ENCODE measurements around the gene MYH14. TPM values are rescaled to one million over a fixed set of nuclear protein-coding genes. Genes with fewer than 3 reads are reported as not detected.
A peak's percentile ranks its signal among the peaks of the same experiment; 100 is the strongest.

Gene MYH14
- total and polyA plus RNA-seq, 9 of the 15 experiments (the other 6 are each of a cell fraction or from before 2014, with no cell fraction given): 0.04 to 0.86 (median 0.19) TPM; not detected in 2

DNA sequence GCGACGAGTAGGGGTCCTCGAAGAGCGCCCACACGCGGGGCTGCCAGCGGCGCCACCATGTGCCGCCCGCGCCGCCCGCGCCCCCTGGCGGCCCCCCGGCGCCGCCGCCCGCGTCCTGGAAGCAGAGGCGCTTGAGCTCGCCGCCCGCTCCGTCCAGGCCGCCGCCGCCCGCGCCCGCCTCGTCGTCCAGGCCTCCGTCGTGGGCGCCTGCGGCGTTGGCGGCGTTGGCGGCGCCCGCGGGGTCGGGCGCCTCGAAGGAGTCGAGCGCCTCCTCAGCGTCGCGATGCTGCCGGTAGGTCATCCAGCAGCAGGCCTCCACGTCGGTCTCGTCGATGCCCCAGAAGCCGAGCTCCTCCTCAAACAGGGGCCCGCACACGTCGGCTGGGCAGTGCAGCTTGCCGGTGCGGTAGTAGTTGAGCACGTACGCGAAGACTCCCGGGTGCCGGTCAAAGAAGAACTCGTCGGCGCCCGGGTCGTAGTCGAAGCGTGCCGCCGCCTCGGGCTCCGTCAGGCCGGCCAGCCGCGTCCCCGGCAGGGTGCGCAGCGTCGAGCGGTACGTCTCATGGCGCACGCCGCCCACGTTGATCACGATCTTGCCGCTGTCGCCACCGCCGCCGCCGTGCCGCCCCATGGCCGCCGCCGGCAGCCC lies 124.9 kb downstream of the MYH14 start (continued):
- TF ChIP-seq CBX2 (IDR thresholded peaks at IDR 0.05; ENCODE audit: insufficient read depth, low read length, poor library complexity, severe bottlenecking) (no peak), ZNF79 (CRISPR knock-in tag; IDR thresholded peaks at IDR 0.05; ENCODE audit: low read depth) (no peak), CHD1 (IDR thresholded peaks at IDR 0.05; ENCODE audit: low read length) (peak; percentile 51), CSDE1 (IDR thresholded peaks at IDR 0.05) (no peak), DDX20 (tag; IDR thresholded peaks at IDR 0.05; ENCODE audit: low read depth) (no peak), EZH2 (IDR thresholded peaks at IDR 0.05; ENCODE audit: borderline replicate concordance, low read depth, low read length) (no peak), POLR2A (conservative IDR thresholded peaks at IDR 0.05) (no peak), L3MBTL2 (IDR thresholded peaks at IDR 0.05) (peak; percentile 80), SMARCE1 (IDR thresholded peaks at IDR 0.05) (no peak), TOE1 (IDR thresholded peaks at IDR 0.05; ENCODE audit: borderline replicate concordance) (no peak), TOE1 (CRISPR knock-in tag; IDR thresholded peaks at IDR 0.05; ENCODE audit: borderline replicate concordance, low read depth) (no peak), CBX3 (IDR thresholded peaks at IDR 0.05; ENCODE audit: borderline replicate concordance in 1 of 2, low read length in 2 of 2) (no peak), TGIF2 (CRISPR knock-in tag; IDR thresholded peaks at IDR 0.05) (no peak), SIX5 (IDR thresholded peaks at IDR 0.05; ENCODE audit: borderline replicate concordance in 1 of 2, insufficient read depth in 1 of 2, low read depth in 1 of 2, low read length in 2 of 2) (no peak), ZNF280B (CRISPR knock-in tag; IDR thresholded peaks at IDR 0.05) (no peak), KLF13 (tag; IDR thresholded peaks at IDR 0.05; ENCODE audit: borderline replicate concordance, low read depth) (no peak), JUNB (CRISPR knock-in tag; conservative IDR thresholded peaks at IDR 0.05) (no peak), KHSRP (IDR thresholded peaks at IDR 0.05) (no peak)
- TF ChIP-seq, protein P1, sequence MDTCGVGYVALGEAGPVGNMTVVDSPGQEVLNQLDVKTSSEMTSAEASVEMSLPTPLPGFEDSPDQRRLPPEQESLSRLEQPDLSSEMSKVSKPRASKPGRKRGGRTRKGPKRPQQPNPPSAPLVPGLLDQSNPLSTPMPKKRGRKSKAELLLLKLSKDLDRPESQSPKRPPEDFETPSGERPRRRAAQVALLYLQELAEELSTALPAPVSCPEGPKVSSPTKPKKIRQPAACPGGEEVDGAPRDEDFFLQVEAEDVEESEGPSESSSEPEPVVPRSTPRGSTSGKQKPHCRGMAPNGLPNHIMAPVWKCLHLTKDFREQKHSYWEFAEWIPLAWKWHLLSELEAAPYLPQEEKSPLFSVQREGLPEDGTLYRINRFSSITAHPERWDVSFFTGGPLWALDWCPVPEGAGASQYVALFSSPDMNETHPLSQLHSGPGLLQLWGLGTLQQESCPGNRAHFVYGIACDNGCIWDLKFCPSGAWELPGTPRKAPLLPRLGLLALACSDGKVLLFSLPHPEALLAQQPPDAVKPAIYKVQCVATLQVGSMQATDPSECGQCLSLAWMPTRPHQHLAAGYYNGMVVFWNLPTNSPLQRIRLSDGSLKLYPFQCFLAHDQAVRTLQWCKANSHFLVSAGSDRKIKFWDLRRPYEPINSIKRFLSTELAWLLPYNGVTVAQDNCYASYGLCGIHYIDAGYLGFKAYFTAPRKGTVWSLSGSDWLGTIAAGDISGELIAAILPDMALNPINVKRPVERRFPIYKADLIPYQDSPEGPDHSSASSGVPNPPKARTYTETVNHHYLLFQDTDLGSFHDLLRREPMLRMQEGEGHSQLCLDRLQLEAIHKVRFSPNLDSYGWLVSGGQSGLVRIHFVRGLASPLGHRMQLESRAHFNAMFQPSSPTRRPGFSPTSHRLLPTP (IDR thresholded peaks at IDR 0.05; ENCODE audit: borderline replicate concordance, extremely low read depth, insufficient read length): no peak
- TF ChIP-seq, protein P2, sequence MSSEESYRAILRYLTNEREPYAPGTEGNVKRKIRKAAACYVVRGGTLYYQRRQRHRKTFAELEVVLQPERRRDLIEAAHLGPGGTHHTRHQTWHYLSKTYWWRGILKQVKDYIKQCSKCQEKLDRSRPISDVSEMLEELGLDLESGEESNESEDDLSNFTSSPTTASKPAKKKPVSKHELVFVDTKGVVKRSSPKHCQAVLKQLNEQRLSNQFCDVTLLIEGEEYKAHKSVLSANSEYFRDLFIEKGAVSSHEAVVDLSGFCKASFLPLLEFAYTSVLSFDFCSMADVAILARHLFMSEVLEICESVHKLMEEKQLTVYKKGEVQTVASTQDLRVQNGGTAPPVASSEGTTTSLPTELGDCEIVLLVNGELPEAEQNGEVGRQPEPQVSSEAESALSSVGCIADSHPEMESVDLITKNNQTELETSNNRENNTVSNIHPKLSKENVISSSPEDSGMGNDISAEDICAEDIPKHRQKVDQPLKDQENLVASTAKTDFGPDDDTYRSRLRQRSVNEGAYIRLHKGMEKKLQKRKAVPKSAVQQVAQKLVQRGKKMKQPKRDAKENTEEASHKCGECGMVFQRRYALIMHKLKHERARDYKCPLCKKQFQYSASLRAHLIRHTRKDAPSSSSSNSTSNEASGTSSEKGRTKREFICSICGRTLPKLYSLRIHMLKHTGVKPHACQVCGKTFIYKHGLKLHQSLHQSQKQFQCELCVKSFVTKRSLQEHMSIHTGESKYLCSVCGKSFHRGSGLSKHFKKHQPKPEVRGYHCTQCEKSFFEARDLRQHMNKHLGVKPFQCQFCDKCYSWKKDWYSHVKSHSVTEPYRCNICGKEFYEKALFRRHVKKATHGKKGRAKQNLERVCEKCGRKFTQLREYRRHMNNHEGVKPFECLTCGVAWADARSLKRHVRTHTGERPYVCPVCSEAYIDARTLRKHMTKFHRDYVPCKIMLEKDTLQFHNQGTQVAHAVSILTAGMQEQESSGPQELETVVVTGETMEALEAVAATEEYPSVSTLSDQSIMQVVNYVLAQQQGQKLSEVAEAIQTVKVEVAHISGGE (CRISPR knock-in tag; IDR thresholded peaks at IDR 0.05): no peak

All from K562 (cell line).